ENCODE measurements around the gene NGEF. TPM values are rescaled to one million over a fixed set of nuclear protein-coding genes. Genes with fewer than 3 reads are reported as not detected.

NGEF gene
- total RNA-seq, 1 experiment from 2014 or later = 13.8 TPM

DNA sequence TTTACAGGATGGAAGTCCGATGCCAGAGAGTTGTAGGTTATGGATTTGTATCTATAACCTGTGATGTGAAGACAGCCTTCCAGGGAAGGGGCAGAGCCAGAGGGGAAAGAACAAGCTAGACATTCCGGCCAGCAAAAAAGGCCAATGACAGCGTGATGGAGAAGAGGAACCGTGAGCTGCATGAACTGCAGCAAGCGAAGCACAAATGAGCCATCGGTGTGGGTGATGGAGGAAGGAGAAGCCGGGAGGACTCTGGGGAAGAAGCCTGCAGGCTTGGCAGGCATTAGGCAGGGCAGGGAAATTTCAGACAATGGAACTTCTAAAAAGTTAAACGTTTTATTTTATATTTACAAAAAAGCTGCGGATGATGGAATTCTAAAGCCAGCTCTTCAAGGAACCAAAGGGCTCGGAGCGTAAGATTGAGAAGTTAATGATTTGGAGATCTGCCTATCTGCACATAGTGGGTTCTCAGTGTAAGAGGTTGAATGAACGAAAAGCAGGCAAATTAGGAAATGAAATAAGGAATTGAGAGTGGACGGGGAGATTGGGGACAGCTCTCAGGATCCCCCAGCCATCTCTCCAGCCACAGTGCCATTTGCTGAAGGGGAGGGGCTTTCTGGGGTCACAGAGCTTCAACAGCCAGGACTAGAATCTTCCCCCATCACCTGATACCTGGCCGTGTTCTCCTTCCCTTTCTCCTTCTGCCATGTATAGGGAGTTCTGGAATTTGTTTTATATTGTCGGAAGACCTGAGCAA lies 28.4 kb downstream of the NGEF start:
- Histone ChIP-seq H3K27ac (no peak overlapping the region), H3K27me3 (replicated peaks) (no peaks in the 10 kb centered on the region), H3K36me3 (no peaks in the 10 kb centered on the region), H3K9me3 (replicated peaks) (no peaks in the 10 kb centered on the region), H3K4me1 (replicated peaks) (peaks cover 33% of the 10 kb centered on the region), H3K4me3 (no peak overlapping the region)
- peak in 1 of 2 experiments; percentile 14 for DNase-seq (ENCODE audit: low read depth in 1 of 2, low spot score in 2 of 2)

DNA sequence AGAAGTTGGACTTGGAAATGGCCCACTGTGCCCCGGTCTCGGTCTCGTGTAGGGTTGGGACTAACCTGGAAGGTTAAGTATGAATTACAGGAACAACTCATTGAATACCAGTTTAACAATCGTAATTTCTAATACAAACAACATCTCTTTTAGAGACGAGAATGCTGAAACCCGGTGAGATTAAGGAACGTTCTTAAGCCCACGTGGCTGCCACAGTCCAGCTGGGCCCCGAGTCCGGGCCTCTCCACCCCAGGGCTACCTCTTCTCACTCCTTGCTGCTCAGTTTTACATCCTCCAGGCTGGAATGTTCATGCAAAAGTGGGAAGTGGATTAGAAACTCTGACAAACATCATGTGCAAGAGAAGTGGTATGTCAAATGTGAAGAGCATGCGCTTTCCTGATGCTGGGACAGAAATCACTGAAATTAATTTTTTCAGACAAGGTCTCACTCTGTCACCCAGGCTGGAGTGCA lies 29.4 kb downstream of the NGEF start:
- no peaks in the 10 kb centered on the region for H3K9me3 ChIP-seq (replicated peaks)
- peaks cover 34% of the 10 kb centered on the region for H3K4me1 ChIP-seq (replicated peaks)
- H3K27ac ChIP-seq = no peak overlapping the region

DNA sequence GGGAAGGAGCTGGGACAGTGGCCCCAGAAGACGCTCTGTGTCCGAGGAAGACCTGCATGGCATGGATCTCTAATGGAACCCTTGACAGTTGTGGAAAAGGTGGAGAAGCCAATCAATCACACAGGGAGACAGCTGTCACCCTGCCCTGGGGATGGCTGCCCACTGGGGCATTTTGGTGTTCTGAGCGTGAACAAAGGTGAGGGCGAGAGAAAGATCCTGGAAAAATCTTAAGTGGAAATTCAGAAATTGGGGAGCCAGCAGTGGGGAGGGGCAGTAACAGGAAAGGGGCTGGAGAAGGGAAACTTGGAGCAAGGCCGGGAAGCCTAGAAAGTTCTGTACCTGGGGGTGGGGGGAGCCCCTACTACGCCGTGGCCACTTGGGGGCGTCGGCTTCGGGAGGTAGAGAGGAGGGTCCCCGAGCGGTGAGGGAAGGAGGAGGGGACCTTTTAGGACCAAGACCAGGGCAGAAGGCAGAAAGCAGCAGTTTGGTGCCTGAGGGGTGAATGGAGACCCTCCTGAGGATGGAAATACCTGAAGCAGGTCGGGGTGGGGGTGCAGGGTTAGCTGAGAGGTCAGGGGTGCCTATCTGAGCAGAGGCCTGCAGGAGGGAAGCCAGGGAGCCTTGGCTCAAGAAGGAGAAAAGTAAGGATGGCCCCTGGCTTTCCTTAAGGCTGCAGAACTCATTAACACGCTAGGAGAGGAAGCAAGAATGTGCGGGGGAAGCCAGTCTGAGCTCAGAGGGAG lies 30.0 kb downstream of the NGEF start:
- no peaks in the 10 kb centered on the region for H3K36me3 ChIP-seq
- H3K4me1 ChIP-seq (replicated peaks) = peaks cover 30% of the 10 kb centered on the region
- H3K9me3 ChIP-seq (replicated peaks) = no peaks in the 10 kb centered on the region
- no peaks in the 10 kb centered on the region for H3K27me3 ChIP-seq (replicated peaks)
- peak in 1 of 2 experiments; percentile 33 for DNase-seq (ENCODE audit: low read depth in 1 of 2, low spot score in 2 of 2)
- no peak overlapping the region for H3K4me3 ChIP-seq
- H3K27ac ChIP-seq = no peak overlapping the region

More for the DNA sequence above, 29.4 kb downstream of the NGEF start:
- no peaks in the 10 kb centered on the region for H3K36me3 ChIP-seq
- peak in 1 of 2 experiments; percentile 26 for DNase-seq (ENCODE audit: low read depth in 1 of 2, low spot score in 2 of 2)
- H3K4me3 ChIP-seq = no peak overlapping the region
- no peaks in the 10 kb centered on the region for H3K27me3 ChIP-seq (replicated peaks)

DNA sequence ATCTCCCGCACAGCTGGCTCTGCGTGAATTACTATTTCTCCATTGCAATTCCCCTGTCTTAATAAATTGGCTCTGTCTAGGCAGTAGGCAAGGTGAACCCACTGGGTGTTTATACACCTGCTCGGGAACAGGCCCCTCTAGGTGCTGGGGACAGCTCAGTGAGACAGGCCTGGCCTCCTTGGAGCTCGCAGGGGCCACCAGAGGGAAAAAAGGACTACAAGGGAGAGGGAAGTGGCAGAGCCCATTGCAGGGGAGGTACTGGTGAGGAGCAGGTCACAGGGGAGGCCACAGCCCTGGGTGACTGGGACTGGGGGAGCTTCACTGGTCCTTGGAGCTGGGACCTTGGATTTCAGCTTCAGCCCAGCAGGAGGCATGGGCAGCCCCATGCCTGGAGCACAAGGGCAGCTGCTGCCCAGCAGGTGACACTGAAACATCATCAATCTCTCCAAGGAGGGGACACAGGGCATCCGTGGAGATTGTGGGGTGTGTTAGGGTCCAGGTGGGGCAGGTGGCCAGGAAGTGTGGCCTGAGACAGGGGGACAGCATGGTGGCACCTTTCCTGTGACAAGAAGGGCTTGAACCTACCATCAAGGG lies 31.2 kb downstream of the NGEF start:
- Histone ChIP-seq H3K36me3 (no peaks in the 10 kb centered on the region), H3K27me3 (replicated peaks) (no peaks in the 10 kb centered on the region), H3K27ac (no peak overlapping the region), H3K9me3 (replicated peaks) (no peaks in the 10 kb centered on the region), H3K4me1 (replicated peaks) (peaks cover 21% of the 10 kb centered on the region), H3K4me3 (no peak overlapping the region)
- peak in 1 of 2 experiments; percentile 28 for DNase-seq (ENCODE audit: low read depth in 1 of 2, low spot score in 2 of 2)

DNA sequence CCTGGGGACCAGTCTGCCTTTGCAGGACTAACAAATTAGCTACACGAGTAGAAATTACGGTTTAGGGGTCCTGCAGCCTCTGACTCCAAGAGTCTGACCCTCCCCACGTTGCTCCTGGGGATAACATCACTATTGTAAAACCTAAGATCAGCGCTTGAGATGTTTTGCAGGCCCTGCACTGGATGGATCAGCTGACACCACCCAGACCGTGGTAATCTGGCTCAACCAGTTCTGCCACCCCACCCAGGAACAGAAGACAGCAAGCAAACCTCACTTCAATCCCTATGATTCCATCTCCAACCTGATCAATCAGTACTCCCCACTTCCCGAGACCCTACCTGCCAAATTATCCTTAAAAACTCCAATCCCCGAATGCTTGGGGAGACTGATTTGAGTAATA lies 31.7 kb downstream of the NGEF start:
- peak in 1 of 2 experiments; percentile 8 for DNase-seq (ENCODE audit: low read depth in 1 of 2, low spot score in 2 of 2)
- Histone ChIP-seq H3K4me3 (no peak overlapping the region), H3K27me3 (replicated peaks) (no peaks in the 10 kb centered on the region), H3K27ac (no peak overlapping the region), H3K4me1 (replicated peaks) (peaks cover 21% of the 10 kb centered on the region), H3K36me3 (no peaks in the 10 kb centered on the region), H3K9me3 (replicated peaks) (no peaks in the 10 kb centered on the region)

DNA sequence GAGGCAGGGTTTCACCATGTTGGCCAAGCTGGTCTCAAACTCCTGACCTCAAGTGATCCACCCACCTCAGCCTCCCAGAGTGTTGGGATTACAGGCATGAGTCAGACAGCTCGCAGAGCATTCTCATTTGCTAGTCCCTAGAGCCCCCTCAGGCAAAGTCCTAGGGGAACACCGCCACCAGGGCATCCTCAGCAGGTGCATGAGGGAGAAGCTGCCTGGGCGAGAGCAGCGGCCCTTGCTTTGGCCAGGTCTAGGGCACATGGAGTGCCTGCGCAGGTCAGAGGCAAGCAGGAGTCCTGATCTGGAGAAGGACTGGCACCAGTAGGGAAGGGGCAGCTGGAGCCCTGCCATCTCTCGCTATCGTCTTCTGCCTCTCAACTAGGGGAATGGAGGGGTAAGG lies 32.4 kb downstream of the NGEF start:
- Histone ChIP-seq H3K9me3 (replicated peaks) (no peaks in the 10 kb centered on the region), H3K4me3 (no peak overlapping the region), H3K27me3 (replicated peaks) (no peaks in the 10 kb centered on the region), H3K4me1 (replicated peaks) (peaks cover 21% of the 10 kb centered on the region), H3K36me3 (no peaks in the 10 kb centered on the region), H3K27ac (no peak overlapping the region)
- peak; percentile 9 to 46 for DNase-seq (ENCODE audit: low read depth in 1 of 2, low spot score in 2 of 2)

DNA sequence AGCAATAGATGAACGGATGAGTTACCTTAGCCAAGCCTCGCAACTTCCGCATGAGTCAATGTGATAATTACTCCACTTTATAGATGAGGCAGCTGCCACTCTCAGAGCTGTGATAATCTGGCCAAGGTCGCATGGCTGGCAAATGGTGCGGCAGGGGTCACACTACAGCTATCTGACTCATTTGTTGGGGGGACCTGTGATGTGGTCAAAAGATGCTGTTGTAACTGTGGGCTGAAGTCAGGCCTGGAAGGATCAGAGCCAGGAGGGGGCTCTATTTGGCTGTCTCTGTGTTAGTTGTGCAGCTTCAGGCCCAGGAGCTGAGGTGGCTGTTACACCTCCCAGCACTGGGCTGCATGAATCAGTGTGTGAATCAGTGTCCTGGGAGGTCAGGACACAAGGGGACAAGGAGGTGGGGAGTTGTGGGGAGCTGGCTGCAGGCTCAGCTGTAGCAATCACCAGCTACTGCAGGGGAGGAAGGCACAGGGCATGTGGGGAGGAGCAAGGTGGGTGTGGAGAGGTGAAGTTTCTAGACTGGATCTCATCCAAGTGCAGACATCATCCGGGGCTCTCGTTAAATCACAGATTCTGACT lies 33.1 kb downstream of the NGEF start:
- Histone ChIP-seq H3K9me3 (replicated peaks) (no peaks in the 10 kb centered on the region), H3K4me3 (no peak overlapping the region), H3K27me3 (replicated peaks) (no peaks in the 10 kb centered on the region), H3K4me1 (replicated peaks) (peaks cover 21% of the 10 kb centered on the region), H3K27ac (no peak overlapping the region), H3K36me3 (no peaks in the 10 kb centered on the region)
- DNase-seq (ENCODE audit: low read depth in 1 of 2, low spot score in 2 of 2) = peak; percentile 72 to 83

DNA sequence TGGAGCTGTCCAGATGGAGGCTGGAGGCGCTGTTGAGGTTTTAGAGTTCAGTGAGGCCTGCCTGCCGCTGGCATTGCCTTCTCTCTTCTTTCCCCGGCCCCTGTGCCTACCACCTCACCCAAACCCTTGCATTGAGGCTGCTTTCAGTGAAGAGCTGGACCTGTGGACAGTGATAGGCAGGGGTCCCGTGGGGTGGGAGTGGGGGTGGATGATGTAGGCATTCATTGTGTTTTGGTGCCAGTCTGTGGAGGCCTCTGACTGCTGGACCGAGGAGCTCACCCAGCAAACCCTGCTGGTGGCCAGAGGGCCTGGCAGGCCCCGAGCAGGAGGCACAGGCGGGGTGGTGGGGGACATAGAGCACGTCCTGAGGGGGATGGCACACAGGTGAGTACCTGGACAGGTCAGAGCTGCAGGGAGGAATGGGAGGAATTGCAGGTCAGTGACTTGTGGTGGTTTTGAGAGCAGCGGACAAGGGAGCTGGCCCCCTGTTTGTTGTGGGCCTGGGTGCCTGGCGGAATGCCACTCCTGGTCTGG lies 35.6 kb downstream of the NGEF start:
- H3K9me3 ChIP-seq (replicated peaks) = no peaks in the 10 kb centered on the region
- H3K36me3 ChIP-seq = no peaks in the 10 kb centered on the region
- H3K4me1 ChIP-seq (replicated peaks) = peaks cover 21% of the 10 kb centered on the region
- no peak overlapping the region for H3K27ac ChIP-seq
- no peaks in the 10 kb centered on the region for H3K27me3 ChIP-seq (replicated peaks)
- H3K4me3 ChIP-seq = no peak overlapping the region
- DNase-seq (ENCODE audit: low read depth in 1 of 2, low spot score in 2 of 2) = no peak

DNA sequence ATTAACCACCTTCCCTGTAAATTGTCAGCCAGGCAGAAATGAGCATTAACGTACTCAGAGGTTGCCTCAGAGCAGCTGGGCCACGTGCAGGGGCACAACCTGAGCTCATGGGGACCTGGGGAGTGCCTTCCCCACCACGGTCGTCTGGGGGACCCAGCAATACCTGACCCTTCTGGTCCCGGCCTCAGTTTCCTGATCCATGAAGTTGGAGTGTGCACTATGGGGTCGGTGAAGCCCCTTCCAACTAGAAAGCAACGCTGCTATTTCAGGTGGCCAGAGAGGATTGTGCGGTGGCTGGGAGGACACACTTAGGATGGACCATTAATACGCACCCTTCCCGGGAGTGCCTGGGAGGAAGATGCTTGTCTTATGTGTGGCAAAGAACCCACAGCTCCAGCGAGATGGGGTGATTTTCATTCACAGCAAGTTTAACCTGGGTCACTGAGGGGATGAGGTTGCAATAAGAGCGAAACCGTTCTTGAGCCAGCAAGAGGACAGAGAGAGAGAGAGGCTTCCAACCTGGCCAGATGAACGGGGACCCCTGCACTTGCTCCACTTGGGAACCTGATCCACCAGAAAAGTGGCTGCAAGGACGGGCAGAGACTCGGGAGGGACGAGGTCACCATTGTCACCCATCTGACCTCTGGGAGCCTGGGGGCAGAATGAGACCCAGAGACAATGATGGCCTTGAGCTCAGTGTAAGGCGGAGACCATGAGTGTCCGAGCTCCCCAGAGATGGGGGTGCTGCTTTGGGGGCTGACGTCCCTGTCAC lies 36.2 kb downstream of the NGEF start:
- no peak overlapping the region for H3K27ac ChIP-seq
- no peaks in the 10 kb centered on the region for H3K9me3 ChIP-seq (replicated peaks)
- no peaks in the 10 kb centered on the region for H3K27me3 ChIP-seq (replicated peaks)
- no peak overlapping the region for H3K4me3 ChIP-seq
- peak in 1 of 2 experiments; percentile 38 for DNase-seq (ENCODE audit: low read depth in 1 of 2, low spot score in 2 of 2)
- H3K36me3 ChIP-seq = no peaks in the 10 kb centered on the region
- peaks cover 21% of the 10 kb centered on the region for H3K4me1 ChIP-seq (replicated peaks)

DNA sequence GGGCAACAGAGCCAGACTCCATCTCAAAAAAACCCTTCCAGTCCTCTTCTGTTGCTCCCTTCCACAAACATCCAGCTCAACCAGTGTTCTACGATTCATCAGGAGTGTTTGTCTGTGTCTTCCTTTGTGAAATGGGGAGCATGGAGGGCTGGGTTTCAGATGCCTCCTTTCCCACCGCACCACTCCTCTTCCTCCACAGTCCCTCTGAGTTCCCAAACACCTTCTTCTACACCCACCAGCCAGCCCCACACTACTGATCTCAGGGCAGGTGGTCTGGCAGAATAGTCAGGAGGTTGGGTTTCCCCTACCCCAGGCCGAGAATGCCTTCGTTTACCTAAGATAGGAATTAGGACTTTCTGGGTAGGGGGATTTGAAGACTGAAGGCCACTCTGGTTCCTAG lies 36.9 kb downstream of the NGEF start:
- peak in 1 of 2 experiments; percentile 7 for DNase-seq (ENCODE audit: low read depth in 1 of 2, low spot score in 2 of 2)
- H3K4me3 ChIP-seq = no peak overlapping the region
- no peaks in the 10 kb centered on the region for H3K27me3 ChIP-seq (replicated peaks)
- H3K27ac ChIP-seq = no peak overlapping the region
- no peaks in the 10 kb centered on the region for H3K36me3 ChIP-seq
- peaks cover 21% of the 10 kb centered on the region for H3K4me1 ChIP-seq (replicated peaks)
- no peaks in the 10 kb centered on the region for H3K9me3 ChIP-seq (replicated peaks)

DNA sequence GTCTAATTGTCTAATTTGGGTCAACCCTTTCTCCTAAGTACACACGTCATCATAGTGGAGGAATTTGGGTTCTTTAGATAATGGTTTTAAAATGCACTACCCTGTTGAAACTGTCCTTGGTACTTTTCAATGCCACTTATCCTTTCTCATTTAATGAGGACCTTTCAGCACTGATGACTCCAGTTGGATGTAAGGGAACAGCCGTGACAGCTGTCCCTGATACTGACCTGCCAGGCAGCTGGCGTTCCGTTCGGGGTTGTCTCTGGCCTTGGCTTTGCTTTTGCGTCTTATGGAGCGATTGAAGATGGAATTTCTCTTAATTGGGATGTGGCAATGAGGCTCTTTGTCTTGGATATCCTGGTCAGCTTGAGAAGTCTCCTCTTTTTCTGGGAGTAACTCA lies 38.7 kb downstream of the NGEF start:
- no peak overlapping the region for H3K27ac ChIP-seq
- no peaks in the 10 kb centered on the region for H3K27me3 ChIP-seq (replicated peaks)
- H3K4me1 ChIP-seq (replicated peaks) = peaks cover 7% of the 10 kb centered on the region
- DNase-seq (ENCODE audit: low read depth in 1 of 2, low spot score in 2 of 2) = peak in 1 of 2 experiments; percentile 17
- H3K9me3 ChIP-seq (replicated peaks) = no peaks in the 10 kb centered on the region
- no peak overlapping the region for H3K4me3 ChIP-seq
- H3K36me3 ChIP-seq = no peaks in the 10 kb centered on the region

DNA sequence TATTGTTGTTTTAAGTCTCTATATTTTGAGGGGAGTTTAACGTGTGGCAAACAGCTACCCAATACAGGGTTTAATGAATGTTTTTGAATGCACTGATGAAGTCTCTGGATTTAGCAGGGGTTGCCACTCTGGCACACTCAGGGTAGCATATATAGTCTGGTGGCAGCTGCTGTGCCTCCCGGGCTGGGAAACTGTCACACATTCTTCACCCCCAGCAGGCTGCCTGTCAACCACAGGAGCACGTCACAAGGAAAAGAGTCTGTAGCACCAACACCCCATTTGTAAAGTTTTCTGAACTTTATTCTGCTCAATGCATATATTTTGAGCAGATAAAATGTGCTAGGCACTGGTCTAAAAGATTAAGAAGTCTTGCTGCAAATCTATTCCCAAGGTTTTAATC lies 39.3 kb downstream of the NGEF start:
- Histone ChIP-seq H3K27ac (no peak overlapping the region), H3K9me3 (replicated peaks) (no peaks in the 10 kb centered on the region), H3K27me3 (replicated peaks) (no peaks in the 10 kb centered on the region), H3K36me3 (no peaks in the 10 kb centered on the region), H3K4me1 (replicated peaks) (peaks cover 3% of the 10 kb centered on the region; the same call in 1 of the 2 replicates), H3K4me3 (no peak overlapping the region)
- DNase-seq (ENCODE audit: low read depth in 1 of 2, low spot score in 2 of 2) = peak in 1 of 2 experiments; percentile 16

All from SJSA1 (cell line).